ENCODE data around the gene PLTP.
"Not testable (repeated sequence)": the region's sequence is repeated elsewhere in the genome, so short reads cannot be mapped to it uniquely, and the experiment has no call there.

PLTP gene

DNA sequence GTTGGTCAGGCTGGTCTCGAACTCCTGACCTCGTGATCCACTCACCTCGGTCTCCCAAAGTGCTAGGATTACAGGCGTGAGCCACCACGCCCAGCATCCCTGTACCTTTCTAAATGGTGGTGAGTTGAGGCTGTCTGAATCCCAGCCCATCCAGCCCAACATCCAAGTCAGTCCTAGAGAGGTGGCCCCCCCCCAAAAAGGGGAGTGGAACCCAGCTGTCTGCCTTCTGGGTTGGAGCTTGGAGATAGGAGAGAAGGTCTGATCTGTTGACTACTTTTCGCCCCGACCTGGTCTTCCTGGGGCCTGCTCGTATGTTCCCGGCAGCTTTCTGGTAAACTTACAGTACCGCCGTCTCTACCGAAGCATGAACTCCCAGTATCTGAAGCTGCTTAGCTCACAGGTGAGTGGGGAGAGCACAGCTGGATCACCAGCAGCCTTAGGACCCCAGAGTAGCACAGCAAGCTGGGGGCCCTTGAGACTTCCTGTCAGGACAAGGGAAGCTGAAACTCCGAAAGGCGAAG lies 15.3 kb downstream of the PLTP start:
- DNase-seq = no peak

DNA sequence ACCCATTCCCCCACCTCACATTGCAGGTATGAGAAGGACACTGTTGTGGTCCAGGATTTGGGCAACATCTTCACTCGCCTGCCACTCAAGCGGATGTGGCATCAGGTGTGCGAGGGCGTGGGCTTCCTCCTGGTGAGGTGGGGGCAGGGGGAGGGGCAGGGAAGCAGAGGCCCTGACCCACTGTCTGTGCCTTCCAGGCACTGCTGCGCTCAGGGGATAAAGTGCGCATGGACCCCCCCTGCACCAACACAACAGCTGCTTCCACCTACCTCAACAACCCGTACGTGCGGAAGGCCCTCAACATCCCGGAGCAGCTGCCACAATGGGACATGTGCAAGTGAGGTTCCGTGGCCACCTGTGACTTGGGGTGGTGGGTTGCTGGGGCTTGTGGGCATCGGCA lies 17.2 kb downstream of the PLTP start:
- no peak for DNase-seq

- DNase-seq = no peak
Observed at GRCh38 chr20:45893831-45894230, 18.1 kb downstream of the PLTP start.

DNA sequence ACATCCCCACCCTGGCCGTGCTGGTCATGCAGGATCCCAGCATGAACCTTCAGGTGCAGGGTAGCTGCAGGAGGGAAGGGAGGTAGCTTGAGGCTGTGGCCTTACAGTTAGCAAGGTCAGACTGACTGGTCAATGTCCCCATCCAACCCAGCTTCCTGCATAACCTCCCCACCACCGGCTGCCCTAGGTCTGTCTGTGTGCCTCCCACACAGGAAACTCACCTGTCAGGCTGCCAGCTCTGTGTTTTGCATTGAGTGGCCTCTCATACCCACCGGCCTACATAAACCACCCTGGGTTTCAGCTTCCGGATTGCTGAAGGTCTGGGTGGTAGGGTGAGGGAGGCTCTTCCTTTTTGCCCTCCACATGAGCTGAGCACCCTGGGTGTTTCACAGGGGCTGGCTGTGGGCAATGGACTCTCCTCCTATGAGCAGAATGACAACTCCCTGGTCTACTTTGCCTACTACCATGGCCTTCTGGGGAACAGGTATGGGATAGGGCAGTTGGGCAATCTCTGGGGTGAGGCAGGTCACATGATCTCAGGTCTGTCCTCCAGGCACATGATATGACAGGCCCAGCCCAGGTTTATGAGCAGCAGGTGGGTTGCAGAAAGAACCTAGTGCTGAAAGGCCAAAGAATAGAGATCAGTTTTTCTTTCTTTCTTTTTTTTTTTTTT lies 19.0 kb downstream of the PLTP start:
- DNase-seq = no peak

DNA sequence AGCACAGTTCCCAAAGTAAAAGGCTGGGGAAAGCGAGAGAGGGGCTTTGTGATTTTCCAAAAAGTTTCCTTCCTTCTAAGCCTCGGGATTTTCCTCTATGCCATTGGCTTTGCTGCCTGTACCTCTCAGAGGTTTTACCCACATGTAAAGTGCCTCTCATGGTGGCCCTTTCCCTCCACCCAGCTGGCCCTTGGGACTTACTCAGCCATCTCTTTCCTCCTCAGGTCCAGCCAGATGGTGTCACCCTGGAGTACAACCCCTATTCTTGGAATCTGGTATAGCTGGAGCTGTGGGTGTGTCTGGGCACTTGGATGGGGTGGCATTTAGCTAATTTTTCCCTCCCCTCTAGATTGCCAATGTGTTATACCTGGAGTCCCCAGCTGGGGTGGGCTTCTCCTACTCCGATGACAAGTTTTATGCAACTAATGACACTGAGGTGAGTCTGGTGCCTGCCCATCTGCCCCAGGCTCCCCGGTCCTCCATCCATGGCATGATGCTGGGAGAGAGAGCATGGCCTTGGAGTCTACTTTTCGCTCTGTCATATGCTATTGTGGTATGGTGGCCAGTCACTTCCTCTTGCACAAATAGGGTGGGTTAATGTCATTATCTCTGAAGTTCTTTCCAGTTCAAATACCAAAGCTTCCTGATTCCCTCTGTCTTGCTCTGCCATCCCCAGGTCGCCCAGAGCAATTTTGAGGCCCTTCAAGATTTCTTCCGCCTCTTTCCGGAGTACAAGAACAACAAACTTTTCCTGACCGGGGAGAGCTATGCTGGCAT lies 19.7 kb downstream of the PLTP start:
- DNase-seq = peak; percentile 53

DNA sequence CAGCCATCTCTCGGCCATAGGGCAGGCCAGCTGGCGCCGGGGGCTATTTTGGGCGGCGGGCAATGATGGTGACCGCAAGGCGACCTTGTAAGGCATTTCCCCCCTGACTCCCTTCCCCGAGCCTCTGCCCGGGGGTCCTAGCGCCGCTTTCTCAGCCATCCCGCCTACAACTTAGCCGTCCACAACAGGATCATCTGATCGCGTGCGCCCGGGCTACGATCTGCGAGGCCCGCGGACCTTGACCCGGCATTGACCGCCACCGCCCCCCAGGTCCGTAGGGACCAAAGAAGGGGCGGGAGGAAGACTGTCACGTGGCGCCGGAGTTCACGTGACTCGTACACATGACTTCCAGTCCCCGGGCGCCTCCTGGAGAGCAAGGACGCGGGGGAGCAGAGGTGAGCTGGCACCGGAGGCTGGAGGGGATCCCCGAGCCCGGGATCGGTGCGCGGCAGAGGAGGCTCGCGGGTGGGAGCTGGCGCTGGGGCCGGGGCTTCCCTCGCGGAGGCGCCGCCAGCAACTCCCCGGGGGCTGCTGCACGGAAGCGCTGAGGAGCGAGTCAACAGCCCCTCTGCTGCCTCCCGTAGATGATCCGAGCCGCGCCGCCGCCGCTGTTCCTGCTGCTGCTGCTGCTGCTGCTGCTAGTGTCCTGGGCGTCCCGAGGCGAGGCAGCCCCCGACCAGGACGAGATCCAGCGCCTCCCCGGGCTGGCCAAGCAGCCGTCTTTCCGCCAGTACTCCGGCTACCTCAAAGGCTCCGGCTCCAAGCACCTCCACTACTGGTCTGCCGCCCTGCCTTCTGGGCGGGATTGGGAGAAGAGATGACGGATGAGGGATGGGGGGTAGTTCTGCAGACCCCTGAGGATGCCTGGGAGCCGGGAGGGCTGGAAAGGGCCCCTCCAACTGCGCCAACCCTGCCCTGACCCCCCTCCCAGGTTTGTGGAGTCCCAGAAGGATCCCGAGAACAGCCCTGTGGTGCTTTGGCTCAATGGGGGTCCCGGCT lies 20.7 kb downstream of the PLTP start, which contains the start of the genes CTSA and NEURL2:
TSS of gene CTSA (plus strand) at position 351 of the 999 bp plus-strand sequence. CDS start at position 585, 234 bp downstream.
TSS of gene NEURL2 (minus strand) at position 224 of the 999 bp plus-strand sequence. CDS start at position 7, 217 bp downstream.
- DNase-seq = peak; percentile 76

DNA sequence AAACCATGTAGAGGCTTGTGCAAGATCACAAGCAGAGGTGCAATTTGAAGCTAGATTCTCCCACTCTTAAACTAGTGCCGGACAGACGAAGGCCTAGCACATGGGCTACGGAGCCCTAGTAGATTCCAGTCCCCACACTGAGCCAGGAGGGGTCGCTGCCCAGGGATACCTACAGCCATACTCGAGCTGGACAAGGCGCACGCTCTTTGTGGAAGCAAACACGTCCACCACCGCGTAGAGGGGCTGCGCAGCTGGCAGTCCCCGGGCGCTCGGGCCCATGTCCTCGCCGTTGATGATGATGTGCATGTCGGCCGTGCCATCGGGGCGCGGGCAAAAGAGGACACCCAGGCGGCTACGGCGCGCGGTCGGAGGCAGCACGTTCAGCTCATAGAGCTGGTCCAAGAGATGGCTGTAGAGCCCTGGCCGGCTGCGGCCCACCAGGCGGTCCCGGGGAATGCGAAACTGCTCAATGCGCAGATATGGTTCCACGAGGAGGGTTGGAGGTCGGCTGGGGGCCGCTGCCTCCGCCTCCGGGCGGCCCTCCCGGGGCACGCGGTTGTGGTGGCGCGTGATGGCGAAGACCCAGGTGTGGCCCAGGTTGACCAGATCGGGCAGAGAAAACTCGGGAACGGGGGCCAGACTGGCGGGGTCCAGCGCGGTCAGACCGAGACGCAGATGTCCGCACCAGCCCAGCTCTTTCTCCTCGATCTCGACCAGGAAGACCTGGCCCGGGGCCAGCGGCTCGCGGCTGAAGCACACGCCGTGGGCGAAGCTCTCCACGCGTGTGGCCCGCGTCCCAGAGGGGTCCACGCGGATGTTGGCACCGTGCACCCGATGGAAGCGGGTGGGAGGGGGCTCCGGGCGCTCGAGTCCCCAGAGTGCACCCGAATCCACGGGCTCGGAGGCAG lies 21.6 kb downstream of the PLTP start:
- DNase-seq = peak; percentile 79

DNA sequence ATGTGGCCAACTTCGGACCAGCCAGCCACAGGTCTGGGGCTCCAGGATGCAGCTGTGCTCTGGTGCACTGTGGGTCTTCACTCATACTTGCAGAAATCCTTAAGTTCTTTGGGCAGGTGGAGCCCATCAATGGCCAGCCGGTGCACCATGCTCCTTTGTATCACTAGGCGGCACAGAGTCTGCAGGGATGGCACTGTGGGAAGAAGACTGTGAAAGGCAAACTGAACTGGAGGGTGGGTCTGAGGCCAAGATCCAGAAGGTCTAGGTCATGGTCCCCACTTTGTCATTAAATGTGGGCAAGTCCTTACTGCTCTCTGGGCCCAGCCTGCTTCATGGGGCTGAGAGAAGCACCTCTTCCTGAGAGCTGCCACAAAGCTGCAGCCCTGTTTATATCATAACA lies 23.3 kb downstream of the PLTP start:
- DNase-seq = no peak

DNA sequence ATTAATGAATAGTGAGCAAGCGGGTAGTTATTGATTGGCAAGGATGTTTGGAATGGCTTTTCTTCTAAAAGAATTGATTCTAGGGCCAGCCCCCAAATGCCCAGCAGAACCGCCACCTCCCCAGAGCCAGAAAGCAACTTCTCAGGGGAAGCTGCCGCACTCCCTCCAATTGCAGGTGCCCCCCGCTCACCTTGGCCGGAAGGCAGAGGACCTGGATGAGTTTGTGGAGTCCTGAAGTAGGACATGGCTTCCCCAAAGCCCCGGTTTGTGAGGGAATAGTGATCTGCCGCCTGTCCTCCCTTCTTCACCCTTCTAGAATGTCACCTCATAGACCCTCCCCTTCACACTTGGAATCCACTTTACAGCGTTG lies 24.6 kb downstream of the PLTP start, which contains the start of gene SPATA25:
TSS of gene SPATA25 (minus strand) at position 277 of the 370 bp plus-strand sequence. CDS start at position 245, 32 bp downstream.
- DNase-seq = no peak

DNA sequence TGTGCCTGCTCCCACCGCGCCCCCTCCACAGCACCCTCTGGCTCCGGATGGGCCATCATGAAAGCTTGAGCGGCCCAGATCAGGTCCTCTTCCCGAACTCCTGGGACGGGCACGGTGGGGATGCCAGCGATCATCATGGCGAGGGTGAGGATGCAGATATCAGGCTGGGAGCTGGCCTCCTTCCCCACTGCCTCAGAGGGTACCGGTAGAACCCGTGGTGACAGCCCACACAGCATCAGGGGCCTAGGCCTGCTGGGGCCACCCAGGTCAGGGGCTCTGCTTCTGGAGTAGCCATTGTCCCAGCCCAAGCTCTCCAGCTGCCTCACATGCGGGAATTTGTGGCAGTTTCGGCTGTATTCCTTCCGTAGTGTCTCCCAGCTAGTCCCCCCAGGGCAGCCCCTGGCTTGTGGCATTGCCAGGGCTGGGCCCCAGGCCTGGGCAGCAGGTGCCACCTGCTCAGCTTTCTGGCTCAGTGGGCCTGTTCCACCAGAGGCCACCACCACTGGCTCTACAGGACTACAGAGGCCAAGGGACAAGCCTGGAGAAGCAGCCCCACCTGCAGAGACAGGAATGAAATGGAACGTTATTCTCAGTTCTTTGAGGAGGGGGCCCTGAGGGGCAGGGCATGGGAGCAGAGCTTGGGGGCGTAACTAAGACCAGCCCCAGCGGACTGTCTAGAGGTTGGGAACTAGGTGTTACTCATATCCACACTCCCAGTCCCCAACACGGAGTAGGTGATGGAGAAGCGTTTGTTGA lies 25.2 kb downstream of the PLTP start:
- DNase-seq = no peak

- no peak for DNase-seq
Observed at GRCh38 chr20:45883100-45883469, 28.9 kb downstream of the PLTP start.

- DNase-seq = no peak
Observed at GRCh38 chr20:45882469-45883099, 29.4 kb downstream of the PLTP start.

DNA sequence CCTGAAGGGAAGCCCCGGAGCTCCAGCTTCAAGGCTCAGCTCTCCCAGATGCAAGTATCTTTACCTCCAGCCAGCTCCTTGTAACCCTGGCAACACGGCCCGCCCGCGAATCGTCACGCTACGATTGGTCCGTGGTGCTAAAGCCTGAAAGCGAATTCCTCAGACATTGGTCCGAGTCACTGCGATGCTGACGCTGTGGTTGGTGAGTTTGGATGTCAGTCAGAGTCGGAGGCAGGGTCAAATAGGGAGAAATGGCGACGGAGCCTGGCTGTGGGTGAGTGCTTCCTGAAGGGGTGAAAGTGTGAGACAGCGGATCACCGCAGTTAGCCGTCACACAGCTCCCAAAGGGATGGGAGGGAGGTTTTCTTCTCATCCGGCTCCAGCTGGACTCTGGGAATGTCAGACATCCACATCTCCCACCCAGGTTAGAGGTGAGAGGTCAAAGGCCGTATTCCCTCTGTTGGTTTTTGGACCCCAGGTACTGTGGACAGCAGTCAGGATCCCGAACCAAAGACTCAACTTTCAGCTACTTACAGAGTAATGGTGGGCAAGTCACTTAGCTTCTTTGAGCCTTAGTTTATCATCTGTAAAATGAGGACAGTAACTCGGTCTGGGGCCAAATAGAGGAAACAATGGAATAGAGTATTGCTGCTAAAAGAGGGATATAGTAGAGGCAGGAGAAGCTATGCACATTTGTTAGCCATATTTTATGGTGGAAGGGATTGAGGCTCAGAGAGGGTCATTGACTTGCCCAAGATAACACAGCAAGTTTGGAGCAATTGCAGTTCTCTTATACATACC lies 30.8 kb downstream of the PLTP start, which contains the start of gene ZSWIM1:
TSS of gene ZSWIM1 (plus strand) at position 240 of the 801 bp plus-strand sequence. CDS start 1,366 bp downstream, outside the sequence.
- DNase-seq = peak; percentile 99

DNA sequence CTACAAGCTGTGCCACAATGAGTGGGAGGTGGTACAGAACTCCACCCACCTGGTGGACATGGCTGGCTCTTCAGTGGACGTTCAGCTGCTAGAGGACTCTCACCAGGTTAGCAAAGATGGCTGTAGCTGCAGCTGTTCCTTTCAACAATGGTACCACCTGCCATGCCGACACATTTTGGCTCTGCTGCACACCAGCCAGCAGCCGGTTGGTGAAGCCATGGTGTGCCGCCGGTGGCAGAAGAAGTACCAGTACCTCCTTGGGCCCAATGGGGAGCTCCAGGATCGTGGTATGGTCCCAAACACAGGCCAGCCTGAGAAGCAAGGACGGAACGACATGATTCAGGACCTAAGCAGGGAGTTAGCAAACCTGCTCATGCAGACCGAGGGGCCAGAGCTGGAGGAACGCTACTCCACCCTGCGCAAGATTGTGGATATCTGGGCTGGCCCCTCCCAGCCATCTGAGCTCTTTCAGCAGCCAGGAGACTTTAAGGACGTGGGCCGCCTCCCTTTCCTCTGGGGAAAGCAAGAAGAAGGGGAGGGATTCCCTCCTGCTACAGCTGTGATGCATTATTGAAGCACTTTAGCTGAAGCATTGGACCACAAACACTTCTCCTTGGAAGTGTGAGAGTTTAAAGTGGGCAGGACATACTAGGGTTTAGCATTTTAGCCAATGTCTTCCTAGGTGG lies 33.7 kb downstream of the PLTP start:
- no peak for DNase-seq

DNA sequence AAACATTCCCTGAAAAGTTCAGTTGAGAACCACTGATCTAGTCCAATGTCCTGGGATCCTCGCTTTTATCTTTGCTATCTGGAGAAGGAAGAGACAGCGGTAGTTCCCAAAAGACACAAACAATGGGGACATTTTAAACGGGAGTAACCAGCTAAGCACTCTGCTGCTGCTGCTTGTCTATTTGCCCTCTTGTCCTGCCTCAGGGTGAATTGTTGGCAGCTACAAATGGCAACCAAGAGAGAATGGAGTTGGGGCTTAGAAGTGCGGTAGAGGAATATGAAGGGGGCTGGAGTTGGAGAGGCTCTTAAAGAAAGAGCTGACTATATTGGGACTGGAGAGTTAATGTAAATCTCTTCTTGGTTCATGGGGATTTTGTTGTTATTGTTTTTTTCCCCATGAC lies 37.4 kb downstream of the PLTP start:
- no peak for DNase-seq

- DNase-seq = not testable (repeated sequence)
Observed at GRCh38 chr20:45874104-45874481, 37.9 kb downstream of the PLTP start.

- no peak for DNase-seq
Observed at GRCh38 chr20:45873409-45874103, 38.4 kb downstream of the PLTP start.

- no peak for DNase-seq
Observed at GRCh38 chr20:45872626-45873025, 39.3 kb downstream of the PLTP start.
